HG03342 (cell line): ENCODE data around the gene ZNF827.
"Not testable (repeated sequence)": the region's sequence is repeated elsewhere in the genome, so short reads cannot be mapped to it uniquely, and the experiment has no call there.

Experiments
- ATAC-seq: cut with Tn5 transposase; IDR thresholded peaks from one replicate; pipeline ENCODE4 v1.9.1; 2021; ENCODE audit warnings: mild to moderate bottlenecking, moderate library complexity; ENCODE audit not compliant: unreplicated experiment

Gene ZNF827

DNA sequence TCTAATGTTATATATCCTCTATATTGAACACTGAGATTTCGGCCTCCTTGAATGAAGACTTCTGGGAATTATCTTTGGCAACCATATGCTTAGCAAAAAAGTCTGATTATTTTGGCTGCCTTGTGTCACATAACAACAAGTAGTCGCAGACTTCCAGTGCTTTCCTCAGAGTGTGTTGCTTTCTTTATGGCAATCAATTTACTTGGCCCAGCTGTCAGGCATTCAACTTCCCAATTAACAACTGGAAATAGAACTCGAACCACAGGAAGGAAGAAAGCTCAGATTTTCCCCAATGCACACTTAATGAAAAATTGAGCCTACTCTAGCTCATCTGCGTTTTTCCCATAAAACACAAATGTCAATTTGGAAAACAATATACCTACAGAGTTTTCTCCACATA, 71.6 kb downstream of the ZNF827 start:
- ATAC-seq = no peak

DNA sequence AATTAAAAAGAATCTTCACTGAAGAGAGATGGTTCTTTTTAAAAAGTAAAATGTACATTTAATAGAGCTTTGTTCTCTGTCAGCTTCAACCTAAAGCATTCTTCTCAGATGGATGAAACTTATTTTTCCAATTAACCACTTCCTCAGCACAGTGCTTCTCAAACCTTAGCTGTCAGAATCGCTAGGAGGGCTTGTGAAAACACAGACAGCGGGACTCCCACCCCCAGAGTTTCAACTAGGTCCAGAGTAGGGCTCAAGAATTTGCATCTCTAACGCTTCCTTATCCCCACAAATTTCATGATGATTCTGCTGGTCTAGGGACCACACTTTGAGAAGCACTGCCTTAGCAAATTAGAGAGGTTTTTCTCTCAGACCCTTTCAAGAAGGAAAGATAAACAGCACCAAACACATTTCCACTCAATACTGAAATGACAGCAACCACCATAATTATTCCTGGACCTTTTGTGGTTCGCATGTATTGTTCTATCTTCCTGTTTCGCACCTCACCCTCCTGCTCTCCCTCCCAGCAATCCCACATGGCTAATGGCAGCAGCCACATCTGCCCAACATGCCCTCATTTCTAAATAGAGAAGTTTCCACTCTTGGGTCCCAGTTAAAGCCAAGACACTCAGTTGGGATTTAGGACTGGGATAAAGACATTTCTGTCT, 73.2 kb downstream of the ZNF827 start:
- ATAC-seq = peak; percentile 44

GRCh38 chr4:145863191-145863590, 75.4 kb downstream of the ZNF827 start:
- no peak for ATAC-seq

GRCh38 chr4:145861336-145862318, 77.0 kb downstream of the ZNF827 start:
- no peak for ATAC-seq

DNA sequence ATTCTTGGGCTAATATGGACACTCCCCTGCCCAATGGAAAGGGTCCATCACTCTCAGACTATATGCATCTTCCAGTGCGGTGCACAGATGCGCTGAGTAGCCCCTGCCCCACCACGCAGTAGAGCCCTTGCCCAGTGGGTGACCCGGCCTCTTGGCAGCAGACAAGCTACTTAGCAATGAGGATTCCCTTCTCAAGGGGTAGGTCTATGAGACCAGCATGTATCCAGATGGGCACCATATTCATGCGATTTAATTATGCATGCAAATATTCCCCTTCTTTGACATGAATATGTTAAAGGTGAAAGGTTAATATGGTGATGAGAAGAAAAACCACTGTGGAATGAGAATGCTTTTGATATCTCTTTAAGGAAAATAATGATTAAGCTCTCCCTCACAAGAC, 77.7 kb downstream of the ZNF827 start:
- no peak for ATAC-seq

GRCh38 chr4:145860446-145860845, 78.2 kb downstream of the ZNF827 start:
- ATAC-seq = no peak

DNA sequence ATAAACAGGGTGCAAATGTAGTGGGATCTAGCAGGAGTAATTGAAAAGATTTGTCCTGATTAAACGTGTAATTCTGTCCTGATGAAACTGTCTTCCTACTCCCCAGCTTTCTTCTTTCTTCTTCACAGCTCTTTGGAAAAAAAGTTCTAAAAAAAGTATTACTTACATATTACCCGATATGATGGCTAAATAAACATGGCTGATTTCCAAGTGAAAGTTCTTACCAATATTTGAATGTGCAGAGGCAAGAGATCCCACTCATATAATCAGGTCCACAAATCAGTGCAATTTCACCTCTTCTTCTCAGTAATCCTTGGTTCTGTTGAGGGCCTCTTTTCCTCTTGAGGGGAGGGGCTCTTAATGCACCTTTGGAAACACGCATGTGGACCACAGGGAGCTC, 78.7 kb downstream of the ZNF827 start:
- ATAC-seq = no peak

- ATAC-seq = no peak
Observed at GRCh38 chr4:145859426-145859825, 79.2 kb downstream of the ZNF827 start.

DNA sequence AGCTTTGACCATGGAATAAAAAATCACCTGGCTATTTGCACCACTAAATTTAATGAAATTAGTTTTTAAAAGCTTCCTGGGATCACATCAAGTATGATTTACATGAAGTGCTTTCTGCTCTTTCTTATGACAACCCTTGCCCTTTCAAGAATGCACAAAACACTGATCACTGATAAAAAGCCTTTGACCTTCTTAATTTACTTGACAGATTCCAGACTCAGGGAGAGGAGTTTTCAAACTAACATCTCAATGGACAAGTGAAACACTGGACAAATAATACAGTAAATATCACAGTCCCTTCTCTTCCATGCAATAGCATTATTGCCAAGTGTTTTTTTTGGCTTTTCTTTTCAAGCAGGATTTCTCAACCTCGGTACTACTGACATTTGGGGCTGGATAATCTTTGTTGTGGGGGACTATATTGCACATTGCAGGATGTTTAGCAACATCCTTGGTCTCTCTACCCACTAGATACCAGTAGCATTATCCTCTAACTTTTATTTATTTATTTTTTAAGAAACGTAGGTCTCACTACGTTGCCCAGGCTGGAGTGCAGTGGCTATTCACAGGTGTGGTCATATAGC, 86.3 kb downstream of the ZNF827 start:
- no peak for ATAC-seq

DNA sequence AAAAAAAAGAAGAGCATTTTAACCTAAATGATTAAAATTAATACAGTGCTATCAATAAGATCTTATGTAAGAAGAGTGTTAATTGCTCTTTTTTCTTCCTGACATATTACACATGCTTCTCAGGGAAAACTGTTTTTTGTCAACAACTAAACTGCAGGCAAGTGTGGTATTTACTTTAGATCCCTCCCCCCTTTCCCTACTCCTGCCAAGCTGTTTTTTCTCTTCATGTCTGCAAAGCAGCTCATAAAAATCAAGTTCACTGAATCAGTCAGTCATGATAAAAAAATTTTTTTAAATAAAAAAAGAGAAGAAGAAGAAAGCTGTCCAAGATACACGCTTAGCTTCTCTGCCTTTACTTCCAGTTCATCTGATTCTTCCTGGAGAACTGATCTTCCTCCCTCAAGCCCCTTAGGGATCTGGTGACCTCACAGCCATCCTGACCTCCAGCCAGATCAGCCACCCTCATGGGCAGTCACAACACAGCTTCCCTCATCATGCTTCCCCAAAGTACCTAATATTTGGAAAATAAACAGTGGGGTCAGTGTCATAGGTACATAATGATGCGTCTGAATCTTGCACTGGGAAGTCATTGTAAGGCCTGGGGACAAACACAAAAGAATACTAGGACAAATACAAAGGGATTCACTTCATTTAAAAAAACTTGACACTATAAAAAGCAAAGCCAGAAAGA, 87.0 kb downstream of the ZNF827 start:
- ATAC-seq = no peak

DNA sequence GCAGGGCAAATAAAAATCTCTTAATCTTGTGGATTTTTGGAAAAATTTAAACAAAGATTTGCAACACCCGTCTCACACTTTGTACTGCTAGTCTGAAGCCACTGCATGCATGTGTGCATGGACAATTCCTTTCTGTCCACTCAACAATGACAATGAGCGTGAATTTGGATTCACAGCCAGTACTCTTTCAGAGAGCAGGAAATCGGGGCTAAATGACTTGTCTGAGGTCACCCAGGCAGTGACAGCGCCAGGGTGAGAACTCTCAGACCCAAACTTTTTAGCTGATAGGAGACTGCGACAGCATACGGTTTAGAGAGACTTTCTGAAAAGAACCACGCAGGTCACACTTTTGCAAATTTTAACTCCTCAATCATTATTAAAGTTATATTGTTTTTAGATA, 90.9 kb downstream of the ZNF827 start:
- ATAC-seq = no peak

DNA sequence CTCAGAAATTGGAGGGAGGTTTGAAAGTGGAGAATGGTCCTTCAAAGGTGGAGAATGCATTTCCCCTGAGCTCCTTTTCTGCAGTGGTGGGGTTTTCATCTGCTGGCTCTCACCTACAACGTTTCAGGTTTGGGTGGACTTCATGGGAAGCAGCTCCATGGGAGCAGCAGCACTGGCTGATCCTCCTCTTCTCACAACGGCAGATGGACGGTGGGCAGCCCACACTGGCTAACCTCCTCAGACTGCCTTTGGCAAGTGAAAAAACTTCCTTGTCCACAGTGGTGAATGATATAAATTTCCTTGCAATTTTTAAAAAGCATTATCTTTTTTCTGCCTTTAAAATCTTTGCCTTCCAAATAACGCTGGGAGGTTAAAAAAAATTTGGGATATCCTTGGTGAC, 93.5 kb downstream of the ZNF827 start:
- no peak for ATAC-seq

DNA sequence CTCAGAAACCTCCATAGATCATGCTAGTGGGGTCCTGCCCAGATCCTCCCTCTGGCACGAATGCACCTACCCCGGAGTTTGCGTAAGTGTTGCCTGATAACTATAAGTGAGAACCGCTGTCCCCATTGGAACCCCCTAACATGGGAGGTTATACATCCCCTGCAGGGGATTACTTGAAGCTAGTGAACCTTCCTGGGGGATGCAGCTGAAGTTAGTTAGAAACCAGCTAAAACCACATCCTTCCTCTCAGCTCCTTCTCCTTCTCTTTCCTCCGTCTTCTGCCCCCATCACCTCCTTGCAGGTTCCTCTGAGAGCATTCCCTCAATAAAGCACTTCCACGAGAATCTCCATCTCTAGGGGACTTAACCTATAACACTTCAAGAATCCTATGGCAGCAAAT, 95.0 kb downstream of the ZNF827 start:
- no peak for ATAC-seq

DNA sequence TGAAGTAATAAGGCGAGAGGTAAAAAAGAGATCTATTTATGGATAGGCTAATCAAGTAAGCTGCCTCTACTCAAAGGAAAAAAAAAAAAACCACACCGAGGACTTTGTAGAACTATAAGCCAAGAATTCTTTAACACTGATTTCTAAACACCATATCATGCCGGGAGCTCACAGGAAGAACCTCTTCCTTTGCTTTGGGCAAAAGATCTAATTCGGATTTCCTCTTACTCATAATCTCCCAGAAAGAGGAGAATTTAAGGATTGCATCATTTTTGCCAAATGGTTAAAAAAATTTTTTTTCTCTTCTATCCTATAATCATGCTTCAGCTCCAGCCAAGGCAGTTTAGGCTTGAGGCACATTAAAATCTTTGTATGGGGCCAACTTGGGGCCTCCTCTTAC, 95.5 kb downstream of the ZNF827 start:
- no peak for ATAC-seq

- ATAC-seq = no peak
Observed at GRCh38 chr4:145842224-145842887, 96.3 kb downstream of the ZNF827 start.

GRCh38 chr4:145840801-145841200, 97.8 kb downstream of the ZNF827 start:
- ATAC-seq = no peak

GRCh38 chr4:145840162-145840768, 98.4 kb downstream of the ZNF827 start:
- ATAC-seq = peak; percentile 96

DNA sequence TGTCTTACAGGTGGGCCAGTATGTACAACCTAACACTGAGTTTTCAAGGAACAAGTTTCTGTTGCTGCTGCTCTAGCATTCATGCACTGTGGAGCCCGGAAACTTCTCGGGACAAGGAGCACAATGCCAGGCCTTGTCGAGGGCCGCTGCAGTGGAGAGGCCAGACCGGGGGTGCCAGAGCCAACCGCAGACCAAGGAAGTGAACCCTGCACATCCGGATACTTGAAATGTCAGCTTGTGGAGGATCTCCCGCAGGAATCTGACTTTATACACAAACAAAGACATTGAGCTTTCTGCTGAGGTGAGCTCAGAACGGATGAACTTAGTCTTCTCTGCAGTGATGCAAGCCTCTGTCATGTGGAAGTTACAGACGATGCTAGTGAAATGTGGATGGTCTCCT, 99.5 kb downstream of the ZNF827 start:
- no peak for ATAC-seq

- not testable (repeated sequence) for ATAC-seq
Observed at GRCh38 chr4:145832384-145832783, 106.2 kb downstream of the ZNF827 start.

DNA sequence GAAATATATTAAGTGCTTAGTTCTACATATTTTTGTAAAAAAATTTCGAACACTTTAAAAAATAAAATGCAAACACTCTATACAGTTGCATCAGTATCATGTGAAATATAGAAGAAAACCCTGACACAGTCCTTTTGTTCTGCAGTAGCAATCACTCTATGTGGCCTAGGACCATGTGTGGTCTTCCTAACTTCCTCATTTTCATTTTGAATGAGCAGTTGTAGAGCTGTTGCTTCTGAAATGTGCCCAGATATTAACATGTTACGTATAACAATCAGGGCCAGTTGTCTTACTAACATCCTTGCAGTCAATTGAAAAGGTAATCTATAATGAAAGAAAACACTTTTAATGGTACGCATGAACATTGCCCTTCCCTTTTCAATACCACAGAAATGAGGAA, 107.9 kb downstream of the ZNF827 start:
- peak; percentile 61 for ATAC-seq
